WTC11 (cell line): ENCODE results near the gene IL1RAPL1. TPM values are rescaled to one million over a fixed set of nuclear protein-coding genes. Genes with fewer than 3 reads are reported as not detected.

ENCODE experiments used
- ATAC-seq: fragments of 200-7000 bp; cut with Tn5 transposase; 2 replicates; pipeline ENCODE4 v1.10.0; 2021; ENCODE audit warnings: mild to moderate bottlenecking, moderate library complexity
- CTCF ChIA-PET: fragments of 300-600 bp; sonication (Branson Sonifier 250); formaldehyde crosslinking; loops from one replicate; lab custom pipeline; 2021; ENCODE audit warnings: antibody characterized with exemption; lab: Charles Lee
- POLR2A ChIA-PET: fragments of 350-600 bp; sonication (Branson Sonifier 250); formaldehyde crosslinking; loops from one replicate; lab custom pipeline; 2021; ENCODE audit warnings: antibody characterized with exemption; lab: Charles Lee
- DNase-seq: peaks from one replicate; pipeline ENCODE4 v3.0.0; 2021; ENCODE audit warnings: low spot score
- H3K27ac Mint-ChIP-seq: 2 replicates; pipeline ENCODE4 v1.8.0; 2021; ENCODE audit warnings: mixed read lengths
- H3K27me3 Mint-ChIP-seq: 2 replicates; pipeline ENCODE4 v1.8.0; 2021; ENCODE audit warnings: low read depth, mild to moderate bottlenecking, moderate library complexity, mixed read lengths
- H3K36me3 Mint-ChIP-seq: 2 replicates; pipeline ENCODE4 v1.8.0; 2021; ENCODE audit warnings: mixed read lengths
- H3K4me1 Mint-ChIP-seq: 2 replicates; pipeline ENCODE4 v1.8.0; 2022; ENCODE audit warnings: mixed read lengths
- H3K4me3 Mint-ChIP-seq: 2 replicates; pipeline ENCODE4 v1.8.0; 2021; ENCODE audit warnings: mild to moderate bottlenecking, moderate library complexity, mixed read lengths
- H3K9me3 Mint-ChIP-seq: 2 replicates; pipeline ENCODE4 v1.8.0; 2021; ENCODE audit warnings: mixed read lengths
- CBFB ChIP-seq: sonication (generic); formaldehyde crosslinking; IDR thresholded peaks from 2 replicates; pipeline ENCODE4 v1.8.1; 2022; ENCODE audit warnings: mild to moderate bottlenecking, low read depth, missing genetic modification reagents
- GRHL2 ChIP-seq: fragments of 250-450 bp; sonication (Bioruptor Pico); IDR thresholded peaks from 2 replicates; pipeline ENCODE4 v1.8.0; 2022; ENCODE audit warnings: mild to moderate bottlenecking, moderate library complexity; ENCODE audit not compliant: insufficient replicate concordance, severe bottlenecking
- IRF2 ChIP-seq: sonication (generic); formaldehyde crosslinking; IDR thresholded peaks from 2 replicates; pipeline ENCODE4 v1.8.0; 2022; ENCODE audit warnings: low read depth, missing genetic modification reagents, borderline replicate concordance
- JAZF1 ChIP-seq: fragments of 250-450 bp; sonication (Bioruptor Pico); IDR thresholded peaks from 2 replicates; pipeline ENCODE4 v1.9.0; 2021; ENCODE audit warnings: moderate library complexity, mild to moderate bottlenecking, inconsistent platforms
- NR1H2 ChIP-seq: sonication (generic); formaldehyde crosslinking; IDR thresholded peaks from 2 replicates; pipeline ENCODE4 v1.9.0; 2021; ENCODE audit warnings: mild to moderate bottlenecking, moderate library complexity, missing genetic modification reagents
- NR2C2 ChIP-seq: sonication (generic); formaldehyde crosslinking; IDR thresholded peaks from 2 replicates; pipeline ENCODE4 v1.8.0; 2022; ENCODE audit warnings: mild to moderate bottlenecking, missing genetic modification reagents
- ZNF317 ChIP-seq: sonication (generic); formaldehyde crosslinking; IDR thresholded peaks from 2 replicates; pipeline ENCODE4 v1.8.1; 2023; ENCODE audit warnings: low read depth, mild to moderate bottlenecking, moderate library complexity, missing genetic modification reagents, borderline replicate concordance
- ZNF671 ChIP-seq: fragments of 250-450 bp; sonication (Bioruptor Pico); IDR thresholded peaks from 2 replicates; pipeline ENCODE4 v1.8.0; 2021; ENCODE audit warnings: mild to moderate bottlenecking
- total RNA-seq: library from RNA; stranded (reverse); gene quantifications from 3 replicates; pipeline ENCODE4 v1.2.3, GENCODE V29; 2021
- TF ChIP-seq, protein P1 (sequence below): sonication (generic); formaldehyde crosslinking; conservative IDR thresholded peaks from 2 replicates; pipeline ENCODE4 v1.8.1; 2022; ENCODE audit warnings: mild to moderate bottlenecking, missing genetic modification reagents
- TF ChIP-seq, protein P2 (sequence below): fragments of 250-450 bp; sonication (Bioruptor Pico); IDR thresholded peaks from 2 replicates; pipeline ENCODE4 v1.9.0; 2021; ENCODE audit warnings: mild to moderate bottlenecking, borderline replicate concordance
- TF ChIP-seq, protein P3 (sequence below): fragments of 250-450 bp; sonication (Bioruptor Pico); conservative IDR thresholded peaks from 2 replicates; pipeline ENCODE4 v1.9.0; 2021; ENCODE audit warnings: mild to moderate bottlenecking
- TF ChIP-seq, protein P4 (sequence below): sonication (generic); formaldehyde crosslinking; IDR thresholded peaks from 2 replicates; pipeline ENCODE4 v1.8.1; 2022; ENCODE audit warnings: low read depth, missing genetic modification reagents, borderline replicate concordance
- TF ChIP-seq, protein P5 (sequence below): fragments of 200-600 bp; IDR thresholded peaks from 2 replicates; pipeline ENCODE4 v1.8.0; 2022; ENCODE audit warnings: antibody characterized with exemption

The IL1RAPL1 gene
- total RNA-seq, 1 experiment from 2014 or later = 0.13 TPM

DNA sequence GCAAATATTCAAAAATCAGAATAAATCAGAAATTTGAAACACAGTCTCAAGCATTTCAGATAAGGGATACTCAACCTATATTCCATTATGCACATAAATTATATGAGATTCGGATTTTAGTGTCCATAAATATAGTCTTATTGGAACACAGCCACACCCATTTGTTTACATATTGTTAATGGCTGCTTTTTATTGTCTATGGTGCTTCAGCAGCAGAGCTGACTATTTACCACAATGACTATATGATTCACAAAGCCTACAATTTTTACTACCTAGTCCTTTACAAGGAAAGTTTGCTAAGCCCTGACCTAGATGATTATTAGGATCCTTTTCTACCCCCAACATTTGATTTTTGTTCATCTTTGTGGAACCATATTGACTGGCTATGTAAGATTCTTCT, 63.9 kb downstream of the IL1RAPL1 start:
- Mint-ChIP-seq H3K27me3 (peaks cover 19% of the 10 kb centered on the region), H3K9me3 (0 out of 2 replicates have a peak, but pooled peaks cover 1% of the 10 kb centered on the region), H3K4me1 (peaks cover 3% of the 10 kb centered on the region; the same call in 1 of the 2 replicates), H3K27ac (no peak overlapping the region), H3K36me3 (no peaks in the 10 kb centered on the region), H3K4me3 (no peak overlapping the region)
- ChIA-PET CTCF (no interaction called here), POLR2A (no interaction called here)
- no peak for TF ChIP-seq IRF2 (CRISPR knock-in tag)
- no peak for TF ChIP-seq JAZF1 (CRISPR knock-in tag)
- no peak for TF ChIP-seq CBFB
- TF ChIP-seq, protein P1, sequence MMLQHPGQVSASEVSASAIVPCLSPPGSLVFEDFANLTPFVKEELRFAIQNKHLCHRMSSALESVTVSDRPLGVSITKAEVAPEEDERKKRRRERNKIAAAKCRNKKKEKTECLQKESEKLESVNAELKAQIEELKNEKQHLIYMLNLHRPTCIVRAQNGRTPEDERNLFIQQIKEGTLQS (CRISPR knock-in tag) = no peak
- no peak for TF ChIP-seq ZNF671 (CRISPR knock-in tag)
- TF ChIP-seq, protein P2, sequence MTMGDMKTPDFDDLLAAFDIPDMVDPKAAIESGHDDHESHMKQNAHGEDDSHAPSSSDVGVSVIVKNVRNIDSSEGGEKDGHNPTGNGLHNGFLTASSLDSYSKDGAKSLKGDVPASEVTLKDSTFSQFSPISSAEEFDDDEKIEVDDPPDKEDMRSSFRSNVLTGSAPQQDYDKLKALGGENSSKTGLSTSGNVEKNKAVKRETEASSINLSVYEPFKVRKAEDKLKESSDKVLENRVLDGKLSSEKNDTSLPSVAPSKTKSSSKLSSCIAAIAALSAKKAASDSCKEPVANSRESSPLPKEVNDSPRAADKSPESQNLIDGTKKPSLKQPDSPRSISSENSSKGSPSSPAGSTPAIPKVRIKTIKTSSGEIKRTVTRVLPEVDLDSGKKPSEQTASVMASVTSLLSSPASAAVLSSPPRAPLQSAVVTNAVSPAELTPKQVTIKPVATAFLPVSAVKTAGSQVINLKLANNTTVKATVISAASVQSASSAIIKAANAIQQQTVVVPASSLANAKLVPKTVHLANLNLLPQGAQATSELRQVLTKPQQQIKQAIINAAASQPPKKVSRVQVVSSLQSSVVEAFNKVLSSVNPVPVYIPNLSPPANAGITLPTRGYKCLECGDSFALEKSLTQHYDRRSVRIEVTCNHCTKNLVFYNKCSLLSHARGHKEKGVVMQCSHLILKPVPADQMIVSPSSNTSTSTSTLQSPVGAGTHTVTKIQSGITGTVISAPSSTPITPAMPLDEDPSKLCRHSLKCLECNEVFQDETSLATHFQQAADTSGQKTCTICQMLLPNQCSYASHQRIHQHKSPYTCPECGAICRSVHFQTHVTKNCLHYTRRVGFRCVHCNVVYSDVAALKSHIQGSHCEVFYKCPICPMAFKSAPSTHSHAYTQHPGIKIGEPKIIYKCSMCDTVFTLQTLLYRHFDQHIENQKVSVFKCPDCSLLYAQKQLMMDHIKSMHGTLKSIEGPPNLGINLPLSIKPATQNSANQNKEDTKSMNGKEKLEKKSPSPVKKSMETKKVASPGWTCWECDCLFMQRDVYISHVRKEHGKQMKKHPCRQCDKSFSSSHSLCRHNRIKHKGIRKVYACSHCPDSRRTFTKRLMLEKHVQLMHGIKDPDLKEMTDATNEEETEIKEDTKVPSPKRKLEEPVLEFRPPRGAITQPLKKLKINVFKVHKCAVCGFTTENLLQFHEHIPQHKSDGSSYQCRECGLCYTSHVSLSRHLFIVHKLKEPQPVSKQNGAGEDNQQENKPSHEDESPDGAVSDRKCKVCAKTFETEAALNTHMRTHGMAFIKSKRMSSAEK (CRISPR knock-in tag) = no peak
- no peak for ATAC-seq
- DNase-seq = no peak

DNA sequence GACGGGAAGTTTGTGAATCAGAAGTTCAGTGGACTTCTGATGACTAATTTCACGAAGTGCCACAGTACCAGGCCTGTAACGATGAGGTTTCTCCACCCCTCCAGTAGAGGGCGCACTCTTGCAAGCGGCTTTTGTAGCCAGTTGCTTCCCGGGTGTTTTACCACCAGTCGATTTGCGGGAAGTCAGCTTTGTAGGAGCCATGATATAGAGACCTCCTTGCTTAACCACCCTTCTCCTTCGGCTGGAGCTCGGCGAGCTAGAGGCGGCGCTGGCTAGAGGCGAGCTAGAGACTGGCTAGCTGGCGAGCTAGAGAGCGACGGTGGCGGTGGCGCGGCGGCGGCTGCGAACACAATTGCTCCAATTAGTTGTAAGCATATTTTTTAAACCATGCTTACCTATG, 72.0 kb downstream of the IL1RAPL1 start:
- TF ChIP-seq GRHL2 (CRISPR knock-in tag) (no peak), ZNF317 (CRISPR knock-in tag) (no peak), NR2C2 (CRISPR knock-in tag) (no peak), NR1H2 (CRISPR knock-in tag) (no peak)
- TF ChIP-seq, protein P3, sequence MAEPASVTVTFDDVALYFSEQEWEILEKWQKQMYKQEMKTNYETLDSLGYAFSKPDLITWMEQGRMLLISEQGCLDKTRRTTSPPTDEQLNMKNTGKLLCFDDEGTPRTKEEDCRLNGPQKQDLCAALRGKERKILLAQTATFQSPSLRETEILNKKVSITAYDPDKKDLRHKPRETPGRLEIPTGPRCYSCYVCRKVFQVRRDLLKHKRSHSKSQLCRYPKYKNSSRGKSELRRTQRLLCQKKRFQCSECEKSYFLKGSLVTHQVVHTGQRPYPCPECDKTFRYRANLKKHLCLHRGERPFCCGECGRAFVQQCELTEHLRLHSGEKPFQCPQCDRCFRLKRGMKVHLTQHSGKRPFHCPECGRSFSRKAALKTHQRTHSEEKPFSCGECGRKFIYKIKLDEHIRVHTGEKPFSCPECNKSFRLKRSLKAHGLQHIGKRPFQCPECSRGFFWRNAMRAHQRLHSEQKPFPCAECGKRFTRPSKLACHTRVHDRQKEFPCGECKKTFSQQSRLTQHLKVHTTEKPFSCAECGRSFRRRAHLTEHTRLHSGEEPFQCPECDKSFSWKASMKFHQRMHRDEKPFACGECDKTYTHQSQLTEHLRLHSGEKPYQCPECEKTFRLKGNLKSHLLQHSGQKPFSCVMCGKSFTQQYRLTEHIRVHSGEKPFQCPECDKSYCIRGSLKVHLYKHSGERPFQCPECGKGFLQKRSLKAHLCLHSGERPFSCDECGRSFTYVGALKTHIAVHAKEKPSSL (CRISPR knock-in tag) = no peak
- TF ChIP-seq, protein P4, sequence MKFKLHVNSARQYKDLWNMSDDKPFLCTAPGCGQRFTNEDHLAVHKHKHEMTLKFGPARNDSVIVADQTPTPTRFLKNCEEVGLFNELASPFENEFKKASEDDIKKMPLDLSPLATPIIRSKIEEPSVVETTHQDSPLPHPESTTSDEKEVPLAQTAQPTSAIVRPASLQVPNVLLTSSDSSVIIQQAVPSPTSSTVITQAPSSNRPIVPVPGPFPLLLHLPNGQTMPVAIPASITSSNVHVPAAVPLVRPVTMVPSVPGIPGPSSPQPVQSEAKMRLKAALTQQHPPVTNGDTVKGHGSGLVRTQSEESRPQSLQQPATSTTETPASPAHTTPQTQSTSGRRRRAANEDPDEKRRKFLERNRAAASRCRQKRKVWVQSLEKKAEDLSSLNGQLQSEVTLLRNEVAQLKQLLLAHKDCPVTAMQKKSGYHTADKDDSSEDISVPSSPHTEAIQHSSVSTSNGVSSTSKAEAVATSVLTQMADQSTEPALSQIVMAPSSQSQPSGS = no peak
- TF ChIP-seq, protein P5, sequence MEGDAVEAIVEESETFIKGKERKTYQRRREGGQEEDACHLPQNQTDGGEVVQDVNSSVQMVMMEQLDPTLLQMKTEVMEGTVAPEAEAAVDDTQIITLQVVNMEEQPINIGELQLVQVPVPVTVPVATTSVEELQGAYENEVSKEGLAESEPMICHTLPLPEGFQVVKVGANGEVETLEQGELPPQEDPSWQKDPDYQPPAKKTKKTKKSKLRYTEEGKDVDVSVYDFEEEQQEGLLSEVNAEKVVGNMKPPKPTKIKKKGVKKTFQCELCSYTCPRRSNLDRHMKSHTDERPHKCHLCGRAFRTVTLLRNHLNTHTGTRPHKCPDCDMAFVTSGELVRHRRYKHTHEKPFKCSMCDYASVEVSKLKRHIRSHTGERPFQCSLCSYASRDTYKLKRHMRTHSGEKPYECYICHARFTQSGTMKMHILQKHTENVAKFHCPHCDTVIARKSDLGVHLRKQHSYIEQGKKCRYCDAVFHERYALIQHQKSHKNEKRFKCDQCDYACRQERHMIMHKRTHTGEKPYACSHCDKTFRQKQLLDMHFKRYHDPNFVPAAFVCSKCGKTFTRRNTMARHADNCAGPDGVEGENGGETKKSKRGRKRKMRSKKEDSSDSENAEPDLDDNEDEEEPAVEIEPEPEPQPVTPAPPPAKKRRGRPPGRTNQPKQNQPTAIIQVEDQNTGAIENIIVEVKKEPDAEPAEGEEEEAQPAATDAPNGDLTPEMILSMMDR = peak; percentile 53
- Mint-ChIP-seq H3K4me3 (no peak overlapping the region), H3K36me3 (no peaks in the 10 kb centered on the region), H3K27ac (no peak overlapping the region), H3K4me1 (no peaks in the 10 kb centered on the region), H3K27me3 (peaks cover 75% of the 10 kb centered on the region), H3K9me3 (0 out of 2 replicates have a peak, but pooled peaks cover 3% of the 10 kb centered on the region)
- DNase-seq (peak; percentile 53), ATAC-seq (peak; percentile 84)
- CTCF ChIA-PET = interaction anchor here (0.6 to 1.0 kb wide), 5 partner anchors 13 to 432 kb away, joined by 3 to 6 read pairs (median 3); no protein-coding TSS in a partner anchor
- POLR2A ChIA-PET = interaction anchor here (0.6 kb wide), 1 partner anchor 1482 kb away, joined by 4 read pairs; no protein-coding TSS in a partner anchor
